PC-9 (cell line): ENCODE data around the gene LUM.
"Not testable (repeated sequence)": the region's sequence is repeated elsewhere in the genome, so short reads cannot be mapped to it uniquely, and the experiment has no call there.

Experiments
- CTCF ChIP-seq: fragments of 200-600 bp; sonication (generic); conservative IDR thresholded peaks from 2 replicates; pipeline ENCODE4 v1.6.1; 2017; ENCODE audit warnings: mixed run types, antibody characterized with exemption, mild to moderate bottlenecking, moderate library complexity
- EZH2 ChIP-seq: fragments of 200-600 bp; sonication (generic); IDR thresholded peaks from 2 replicates; pipeline ENCODE4 v1.8.0; 2017; ENCODE audit warnings: antibody characterized with exemption, low read depth

GRCh38 chr12:91089953-91090352, 21.3 kb downstream of the LUM start:
- TF ChIP-seq CTCF, EZH2: not testable (repeated sequence)
